HT1080 (cell line): Measurements from ENCODE around the gene PRKCE. TPM values are rescaled to one million over a fixed set of nuclear protein-coding genes. Genes with fewer than 3 reads are reported as not detected.
"Not testable (repeated sequence)": the region's sequence is repeated elsewhere in the genome, so short reads cannot be mapped to it uniquely, and the experiment has no call there.

Source experiments
- DNase-seq: peaks from one replicate; pipeline ENCODE4 v3.0.0-alpha.2; 2015; ENCODE audit warnings: low read depth
- total RNA-seq: library from RNA; depleted of rRNA; stranded (reverse); fragments of >200 nt; shearing (Covaris generic); gene quantifications from 2 replicates; pipeline ENCODE4 v1.2.3, GENCODE V29; 2014

Gene PRKCE
- total RNA-seq, 1 experiment from 2014 or later = 31.7 TPM

GRCh38 chr2:45664635-45665261, 13.3 kb downstream of the PRKCE start:
- no peak for DNase-seq

GRCh38 chr2:45668509-45668908, 17.0 kb downstream of the PRKCE start:
- DNase-seq = no peak

- peak; percentile 20 for DNase-seq
Measured at GRCh38 chr2:45669032-45669486, 17.6 kb downstream of the PRKCE start.

GRCh38 chr2:45670646-45671045, 19.2 kb downstream of the PRKCE start:
- no peak for DNase-seq

- DNase-seq = no peak
Measured at GRCh38 chr2:45672138-45672537, 20.7 kb downstream of the PRKCE start.

GRCh38 chr2:45674035-45674816, 22.8 kb downstream of the PRKCE start:
- no peak for DNase-seq

- DNase-seq = no peak
Measured at GRCh38 chr2:45675263-45675812, 23.9 kb downstream of the PRKCE start.

- DNase-seq = no peak
Measured at GRCh38 chr2:45676088-45676487, 24.6 kb downstream of the PRKCE start.

GRCh38 chr2:45678791-45679348, 27.4 kb downstream of the PRKCE start:
- no peak for DNase-seq

- DNase-seq = no peak
Measured at GRCh38 chr2:45680351-45680967, 29.0 kb downstream of the PRKCE start.

- peak; percentile 93 for DNase-seq
Measured at GRCh38 chr2:45681675-45682074, 30.2 kb downstream of the PRKCE start.

- no peak for DNase-seq
Measured at GRCh38 chr2:45683292-45683691, 31.8 kb downstream of the PRKCE start.

GRCh38 chr2:45684756-45685155, 33.3 kb downstream of the PRKCE start:
- DNase-seq = no peak

- DNase-seq = no peak
Measured at GRCh38 chr2:45685260-45685659, 33.8 kb downstream of the PRKCE start.

- no peak for DNase-seq
Measured at GRCh38 chr2:45687964-45688363, 36.5 kb downstream of the PRKCE start.

- DNase-seq = no peak
Measured at GRCh38 chr2:45688479-45689298, 37.2 kb downstream of the PRKCE start.

GRCh38 chr2:45690231-45690630, 38.8 kb downstream of the PRKCE start:
- no peak for DNase-seq

- DNase-seq = no peak
Measured at GRCh38 chr2:45691171-45691999, 39.9 kb downstream of the PRKCE start.

- DNase-seq = no peak
Measured at GRCh38 chr2:45692566-45692965, 41.1 kb downstream of the PRKCE start.

GRCh38 chr2:45695480-45696007, 44.1 kb downstream of the PRKCE start:
- not testable (repeated sequence) for DNase-seq
